CD4-positive, alpha-beta T cell treated with Interferon gamma for 1 hour (primary cell): Measurements from ENCODE around the gene PLEKHG2.

Experiments
- DNase-seq: peaks from one replicate; pipeline ENCODE4 v3.0.0-alpha.2; 2020

PLEKHG2 gene

DNA sequence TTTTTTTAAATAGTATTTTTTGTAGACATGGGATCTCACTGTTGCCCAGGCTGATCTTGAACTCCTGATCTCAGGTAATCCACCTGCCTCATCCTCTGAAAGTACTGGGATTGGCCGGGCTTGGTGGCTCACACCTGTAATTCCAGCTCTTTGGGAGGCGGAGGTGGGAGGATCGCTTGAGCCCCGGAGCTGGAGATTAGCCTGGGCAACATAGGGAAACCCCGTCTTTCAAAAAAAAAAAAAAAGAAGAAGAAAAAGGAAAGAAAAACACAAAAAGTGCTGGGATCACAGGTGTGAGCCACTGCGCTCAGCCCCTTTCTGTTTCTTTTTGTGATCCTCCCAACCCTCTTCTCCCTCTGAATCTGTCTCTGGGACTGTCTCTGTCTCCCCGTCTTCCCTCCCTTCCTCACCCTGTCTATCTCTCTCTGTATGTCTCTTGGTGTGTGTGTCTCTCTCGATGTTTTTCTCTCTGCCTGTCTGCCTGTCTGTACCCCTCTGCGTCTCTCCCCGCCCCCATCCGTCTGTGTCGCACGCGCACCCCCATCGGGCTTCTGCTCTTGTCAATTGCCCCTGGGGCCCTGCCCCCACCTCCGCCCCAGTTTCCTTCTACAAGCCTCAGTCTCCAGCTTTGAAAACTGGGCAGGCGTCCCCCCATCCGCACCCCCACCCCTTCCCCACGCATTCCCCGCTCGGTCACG lies 6.4 kb upstream of the PLEKHG2 start:
- peak; percentile 96 for DNase-seq

GRCh38 chr19:39406656-39407409 lies 5.6 kb upstream of the PLEKHG2 start, which contains the start of gene ZFP36:
ZFP36 (plus strand) TSS chr19:39406847; CDS start chr19:39406905, 58 bp downstream.
- DNase-seq: peak; percentile 93

DNA sequence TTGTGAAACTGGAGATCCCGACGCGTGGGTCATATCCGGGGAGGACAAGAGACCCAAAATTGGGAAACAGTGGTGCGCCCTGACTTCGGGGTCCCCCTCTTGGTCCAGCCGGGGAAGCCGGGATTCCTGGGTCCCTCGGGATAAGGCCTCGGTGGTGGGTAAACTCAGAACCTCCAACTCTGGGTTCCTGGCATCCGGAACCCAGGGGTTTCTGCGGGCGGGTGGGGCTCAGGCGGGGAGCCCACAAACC lies 5.1 kb upstream of the PLEKHG2 start:
- DNase-seq: no peak

- DNase-seq: peak; percentile 76
Observed at GRCh38 chr19:39407660-39408391, 4.6 kb upstream of the PLEKHG2 start.

DNA sequence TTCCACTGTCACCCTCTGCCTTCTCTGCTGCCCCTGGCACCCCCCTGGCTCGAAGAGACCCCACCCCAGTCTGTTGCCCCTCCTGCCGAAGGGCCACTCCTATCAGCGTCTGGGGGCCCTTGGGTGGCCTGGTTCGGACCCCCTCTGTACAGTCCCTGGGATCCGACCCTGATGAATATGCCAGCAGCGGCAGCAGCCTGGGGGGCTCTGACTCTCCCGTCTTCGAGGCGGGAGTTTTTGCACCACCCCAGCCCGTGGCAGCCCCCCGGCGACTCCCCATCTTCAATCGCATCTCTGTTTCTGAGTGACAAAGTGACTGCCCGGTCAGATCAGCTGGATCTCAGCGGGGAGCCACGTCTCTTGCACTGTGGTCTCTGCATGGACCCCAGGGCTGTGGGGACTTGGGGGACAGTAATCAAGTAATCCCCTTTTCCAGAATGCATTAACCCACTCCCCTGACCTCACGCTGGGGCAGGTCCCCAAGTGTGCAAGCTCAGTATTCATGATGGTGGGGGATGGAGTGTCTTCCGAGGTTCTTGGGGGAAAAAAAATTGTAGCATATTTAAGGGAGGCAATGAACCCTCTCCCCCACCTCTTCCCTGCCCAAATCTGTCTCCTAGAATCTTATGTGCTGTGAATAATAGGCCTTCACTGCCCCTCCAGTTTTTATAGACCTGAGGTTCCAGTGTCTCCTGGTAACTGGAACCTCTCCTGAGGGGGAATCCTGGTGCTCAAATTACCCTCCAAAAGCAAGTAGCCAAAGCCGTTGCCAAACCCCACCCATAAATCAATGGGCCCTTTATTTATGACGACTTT lies 3.9 kb upstream of the PLEKHG2 start:
- DNase-seq: peak; percentile 63

DNA sequence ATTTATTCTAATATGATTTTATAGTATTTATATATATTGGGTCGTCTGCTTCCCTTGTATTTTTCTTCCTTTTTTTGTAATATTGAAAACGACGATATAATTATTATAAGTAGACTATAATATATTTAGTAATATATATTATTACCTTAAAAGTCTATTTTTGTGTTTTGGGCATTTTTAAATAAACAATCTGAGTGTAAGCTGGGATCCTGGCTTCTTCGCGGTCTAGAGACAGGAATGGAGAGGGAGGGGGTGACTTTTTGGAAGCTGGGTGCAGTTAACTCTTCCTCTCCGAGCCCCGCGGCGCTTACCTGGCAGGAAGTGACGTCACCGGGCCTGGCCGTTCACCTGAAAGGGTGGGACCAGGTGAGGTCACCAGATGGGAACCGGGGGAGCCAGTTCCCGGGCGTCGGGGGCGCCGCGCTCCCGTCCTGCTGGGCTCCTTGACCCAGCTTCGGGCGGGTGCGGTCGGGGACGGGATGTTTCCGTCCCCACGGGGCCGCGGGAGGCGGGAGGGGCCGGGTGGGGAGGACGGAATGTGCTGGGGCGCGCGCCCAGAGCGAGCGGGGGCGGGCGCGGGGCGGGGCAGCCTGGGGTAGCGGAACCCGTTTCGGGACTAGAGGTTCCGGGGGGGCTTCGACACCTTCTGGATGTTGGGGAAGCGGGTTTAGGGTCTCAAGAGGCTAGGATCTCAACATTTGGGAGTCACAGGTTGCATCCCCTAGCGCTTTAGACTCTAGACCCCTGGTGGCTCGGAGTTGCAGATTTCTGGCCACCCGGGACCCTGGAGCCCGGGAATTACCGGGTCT lies 3.1 kb upstream of the PLEKHG2 start:
- peak; percentile 96 for DNase-seq

DNA sequence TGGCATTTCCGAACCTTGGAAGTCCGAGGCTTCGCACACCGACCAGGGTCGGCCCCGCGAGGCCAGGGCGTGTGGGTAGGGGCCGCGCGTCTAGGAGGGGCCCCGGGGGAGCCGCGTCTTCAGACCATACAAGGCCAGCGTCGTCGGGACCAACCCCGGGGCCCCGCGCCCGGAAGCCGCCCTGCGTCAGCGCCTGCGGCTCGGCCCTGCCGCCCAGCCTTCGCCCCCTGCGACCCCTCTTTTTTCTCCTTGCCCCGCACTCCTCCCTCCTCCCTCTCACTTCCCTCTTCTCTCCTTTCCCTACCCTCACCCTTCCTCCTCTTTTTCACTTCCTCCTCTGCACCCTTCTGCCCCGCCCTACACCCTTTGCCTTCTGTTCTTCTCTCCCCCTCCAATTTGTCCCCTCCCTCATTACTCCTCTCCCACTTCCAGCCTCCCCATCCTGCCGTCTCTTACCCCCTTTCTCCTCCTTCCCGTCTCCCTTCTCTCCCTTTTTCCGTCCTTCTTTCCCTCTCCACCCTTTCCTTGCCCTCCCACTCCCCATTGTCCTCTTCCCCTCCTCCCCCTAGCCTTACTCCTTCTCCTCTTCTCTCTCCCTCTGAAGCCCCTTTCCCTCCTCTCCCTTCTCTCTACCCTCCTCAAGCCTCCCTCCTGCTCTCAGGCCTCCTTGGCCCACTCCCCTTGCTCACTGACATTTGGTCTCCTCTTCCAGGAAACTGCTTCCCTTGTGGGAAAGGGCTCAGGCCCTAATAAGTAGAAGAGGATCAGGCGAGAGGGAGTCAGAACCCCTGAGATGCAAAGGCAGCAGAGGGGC lies 2.2 kb upstream of the PLEKHG2 start:
- peak; percentile 92 for DNase-seq

DNA sequence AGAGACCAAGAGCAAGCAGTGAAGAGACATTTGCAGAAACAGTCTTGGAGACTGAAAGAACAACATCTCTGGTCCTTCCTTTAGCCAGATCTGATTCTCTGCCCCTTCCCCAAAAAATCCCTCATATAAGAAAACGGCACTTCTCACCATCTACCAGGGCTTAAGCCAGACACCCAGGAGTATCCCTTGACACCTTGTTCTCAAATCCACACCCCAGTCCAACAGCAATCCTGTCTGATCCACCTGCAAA lies 1.7 kb upstream of the PLEKHG2 start:
- no peak for DNase-seq

DNA sequence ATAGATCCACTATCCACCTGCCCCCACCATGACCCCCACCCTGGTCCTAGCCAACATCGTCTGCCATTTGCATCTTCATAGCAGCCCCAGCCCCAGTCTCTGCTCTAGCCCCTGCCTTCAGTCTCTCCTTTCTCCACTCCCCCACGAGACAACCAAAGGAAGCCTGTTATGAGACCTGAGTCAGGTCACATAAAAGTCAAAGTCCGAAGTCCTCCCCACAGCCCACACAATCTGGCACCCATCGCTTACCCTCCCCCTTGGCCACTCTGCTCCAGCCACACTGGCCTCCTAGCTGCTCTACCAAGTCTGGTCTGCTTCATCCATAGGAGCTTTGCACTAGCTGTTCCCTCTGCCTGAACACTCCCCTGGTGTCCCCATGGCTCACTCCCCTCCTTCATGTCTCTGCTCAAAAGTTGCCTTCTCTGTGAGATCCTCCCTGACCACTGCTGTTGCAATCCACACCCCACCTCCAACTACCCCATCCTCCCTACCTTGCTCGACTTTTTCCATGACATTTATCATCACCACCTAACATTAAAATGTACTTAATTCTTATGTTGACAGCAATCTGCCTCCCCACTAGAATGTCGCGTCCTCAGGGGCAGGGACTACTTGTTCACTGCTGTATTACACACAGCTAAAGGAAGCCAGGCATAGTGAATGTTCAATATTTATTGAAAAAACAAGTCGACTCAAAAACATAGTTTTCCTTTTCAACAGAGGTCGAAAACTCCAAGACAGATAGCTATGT lies 1.2 kb upstream of the PLEKHG2 start:
- peak; percentile 77 for DNase-seq

- DNase-seq: peak; percentile 91
Observed at GRCh38 chr19:39411832-39412099, 703 bp upstream of the PLEKHG2 start.

DNA sequence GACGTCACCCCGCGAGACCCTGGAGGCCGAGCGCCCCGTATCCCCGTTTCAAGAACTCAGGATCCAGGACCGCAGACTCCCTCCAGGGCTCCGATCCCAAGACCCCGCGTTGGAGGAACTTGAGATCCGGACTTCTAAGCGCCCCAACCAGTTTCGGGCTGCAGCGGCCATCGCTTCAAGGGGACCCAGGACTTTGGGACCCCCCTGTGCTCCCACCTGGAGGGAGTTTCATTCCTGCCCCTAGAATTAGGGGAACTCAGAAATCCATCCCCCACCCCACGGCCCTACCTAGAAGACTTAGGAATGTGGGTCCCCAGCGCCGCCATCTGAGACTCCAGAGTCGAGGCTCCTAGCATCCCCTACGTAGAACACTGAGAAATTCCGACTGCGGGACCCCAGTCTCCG lies 400 bp downstream of the PLEKHG2 start:
- no peak for DNase-seq

GRCh38 chr19:39413272-39413910 lies 922 bp downstream of the PLEKHG2 start:
- peak; percentile 47 for DNase-seq

GRCh38 chr19:39413911-39414608 lies 1.6 kb downstream of the PLEKHG2 start:
- no peak for DNase-seq

DNA sequence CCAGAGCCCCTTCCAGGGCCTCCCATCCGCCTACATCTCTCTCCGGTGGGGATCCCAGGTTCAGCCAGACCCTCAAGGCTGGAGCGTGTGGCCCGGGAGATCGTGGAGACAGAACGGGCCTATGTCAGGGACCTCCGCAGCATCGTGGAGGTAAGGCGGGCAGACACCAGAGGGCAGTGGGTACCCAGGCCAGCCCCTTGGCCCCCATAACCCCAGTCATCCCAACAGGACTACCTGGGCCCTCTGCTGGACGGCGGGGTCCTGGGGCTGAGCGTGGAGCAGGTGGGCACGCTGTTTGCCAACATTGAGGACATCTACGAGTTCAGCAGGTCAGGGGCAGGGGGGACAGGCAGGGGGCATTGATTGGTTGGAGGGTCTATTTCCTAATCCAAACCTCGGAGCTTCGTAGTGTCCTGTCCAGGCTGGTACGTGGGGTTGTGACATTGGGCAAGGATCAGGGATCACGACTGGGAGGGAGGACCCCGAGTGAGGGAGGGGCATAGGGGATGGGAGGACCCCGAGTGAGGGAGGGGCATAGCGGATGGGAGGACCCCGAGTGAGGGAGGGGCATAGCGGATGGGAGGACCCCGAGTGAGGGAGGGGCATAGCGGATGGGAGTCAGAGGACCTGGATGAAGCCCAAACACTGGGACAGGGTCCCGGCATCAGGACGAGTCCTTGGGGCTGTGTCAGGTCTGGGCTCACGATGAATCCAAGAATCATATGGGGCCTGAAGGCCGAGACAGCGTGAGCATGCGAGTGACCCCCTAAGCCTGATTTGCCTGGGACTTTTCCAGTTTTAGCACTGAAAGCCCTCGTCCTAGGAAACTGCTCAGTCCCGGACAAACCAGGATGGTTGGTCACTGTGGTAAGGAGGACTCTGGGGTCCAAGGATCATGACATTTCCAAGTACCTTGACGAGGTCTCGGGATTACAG lies 2.9 kb downstream of the PLEKHG2 start:
- no peak for DNase-seq

DNA sequence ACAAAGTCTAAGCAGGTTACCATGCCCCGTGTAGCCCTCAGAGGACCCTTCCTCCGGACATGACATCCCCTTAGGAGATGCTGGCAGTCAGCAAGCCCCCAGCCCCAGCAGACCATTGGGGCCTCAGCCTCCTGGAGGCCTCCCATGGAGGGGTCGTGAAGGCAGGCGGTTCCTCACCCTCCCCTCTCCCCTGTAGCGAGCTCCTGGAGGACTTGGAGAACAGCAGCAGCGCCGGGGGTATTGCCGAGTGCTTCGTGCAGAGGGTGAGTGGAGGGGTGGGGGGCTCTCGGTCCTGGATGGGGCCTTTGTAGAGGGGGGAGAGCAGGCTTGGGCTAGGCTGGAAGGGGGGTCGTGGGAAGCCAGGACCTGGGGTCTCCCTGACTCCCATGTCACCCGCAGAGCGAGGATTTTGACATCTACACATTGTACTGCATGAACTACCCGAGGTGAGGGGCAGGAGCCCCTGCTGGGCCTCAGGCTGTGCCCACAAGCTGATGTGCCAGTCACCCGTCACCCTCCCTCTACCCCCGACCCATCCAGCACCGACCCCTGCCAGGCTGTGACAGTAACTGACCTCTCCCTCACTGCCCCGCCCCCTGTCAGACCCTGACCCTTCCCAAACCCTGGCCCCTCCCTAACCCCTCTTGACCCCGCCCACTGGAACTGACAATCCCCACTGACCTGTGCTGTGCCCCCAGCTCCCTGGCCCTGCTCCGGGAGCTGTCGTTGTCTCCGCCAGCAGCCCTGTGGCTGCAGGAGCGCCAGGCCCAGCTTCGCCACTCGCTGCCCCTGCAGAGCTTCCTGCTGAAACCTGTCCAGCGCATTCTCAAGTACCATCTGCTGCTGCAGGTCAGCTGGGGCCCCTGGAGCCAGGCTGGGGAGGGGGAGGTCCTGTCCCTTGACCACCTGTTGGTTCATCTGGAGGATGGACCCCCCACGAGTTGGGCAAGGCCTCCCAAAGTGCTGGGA lies 4.0 kb downstream of the PLEKHG2 start:
- no peak for DNase-seq

GRCh38 chr19:39417463-39418181 lies 5.2 kb downstream of the PLEKHG2 start:
- DNase-seq: no peak

DNA sequence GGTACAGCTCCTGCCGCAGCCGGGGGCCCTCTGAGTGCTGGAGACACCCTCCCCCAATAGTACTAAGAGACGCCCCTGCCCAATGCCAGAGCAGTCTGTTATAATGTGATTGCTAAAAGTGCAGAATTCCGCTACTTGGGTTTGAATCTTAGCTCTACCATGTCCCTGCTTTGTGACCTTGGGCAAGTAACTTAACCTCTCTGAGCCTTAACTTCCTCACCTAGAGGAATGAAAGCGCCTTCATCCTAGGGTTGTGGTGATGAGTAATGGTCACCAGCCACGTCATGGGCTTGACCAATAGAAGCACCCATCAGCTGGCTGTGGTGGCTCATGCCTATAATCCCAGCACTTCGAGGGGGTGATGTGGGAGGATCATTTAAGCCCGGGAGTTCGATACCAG lies 6.5 kb downstream of the PLEKHG2 start:
- DNase-seq: no peak
